Measurements from ENCODE around the gene FXR2. TPM values are rescaled to one million over a fixed set of nuclear protein-coding genes. Genes with fewer than 3 reads are reported as not detected.
A peak's percentile ranks its signal among the peaks of the same experiment; 100 is the strongest.

FXR2 gene
- 10 to 100 TPM; 25.4 to 44.7 (median 40.5) TPM for total RNA-seq
- total RNA-seq (2013) = 25.9 TPM
- total RNA-seq = 25.5 to 142 (median 60.9) reads per million in 29 experiments

GRCh38 chr17:7614425-7615264 lies at the start of gene FXR2:
Gene FXR2, minus strand, starts transcription at chr17:7614897. Its CDS starts 365 bp downstream, at chr17:7614532.
- CTCF ChIA-PET = interaction anchor here (0.6 to 2.8 kb wide), 13 partner anchors 13 to 259 kb away, joined by 3 to 36 read pairs (median 3); partner anchors contain the start of genes TP53 (in 2 of the 2), KDM6B (in 1 of the 2), MPDU1 (in 1 of the 2) and SAT2 (in 1 of the 2)
- POLR2A ChIA-PET = interaction anchor here (0.5 to 1.0 kb wide), 5 partner anchors 24 to 211 kb away, joined by 3 to 6 read pairs (median 3); partner anchors contain the start of genes ATP1B2 (in 1 of the 2) and TMEM256 (in 1 of the 2)
- Histone ChIP-seq H3K27ac (ENCODE audit: low read length) (peak within 1 kb of the TSS; percentile 65), H3K4me1 (ENCODE audit: control insufficient read depth in 1 of 2, extremely low read depth in 1 of 2, insufficient read depth in 2 of 2, low read length in 2 of 2) (peaks cover 12 to 31% of the 10 kb centered on the region in 2 experiments), H3K27me3 (replicated peaks in 1 of 2; ENCODE audit: control insufficient read depth in 2 of 2, extremely low read depth in 1 of 2, insufficient read depth in 2 of 2, low read length in 1 of 2) (no peaks in the 10 kb centered on the region), H3K9me3 (no peaks in the 10 kb centered on the region), H3K4me3 (ENCODE audit: control insufficient read depth in 1 of 2, extremely low read depth in 1 of 2, low read length in 1 of 2) (peak within 1 kb of the TSS; percentile 77 to 78), H3K36me3 (ENCODE audit: control insufficient read depth in 2 of 2, extremely low read depth in 1 of 2, insufficient read depth in 1 of 2, low read length in 1 of 2) (peaks cover 0 to 10% of the 10 kb centered on the region in 2 donors)
- H3K27ac Mint-ChIP-seq = peak within 1 kb of the TSS; percentile 93 to 97
- no peaks in the 10 kb centered on the region for H3K9me3 Mint-ChIP-seq
- H3K4me1 Mint-ChIP-seq = peaks cover 37 to 41% (median 39%) of the 10 kb centered on the region in 3 donors
- under 1% methylated on average over 87 of the region's 93 CpGs for WGBS (ENCODE audit: insufficient coverage)
- H3K4me3 Mint-ChIP-seq = peak within 1 kb of the TSS; percentile 87 to 91 (median 89)
- peak; percentile 88 to 89 (median 88) for ATAC-seq (replicated peaks in 1 of 4)
- H3K36me3 Mint-ChIP-seq = no peaks in the 10 kb centered on the region
- H3K27me3 Mint-ChIP-seq = no peaks in the 10 kb centered on the region
- peak; percentile 93 to 100 (median 99) for DNase-seq

GRCh38 chr17:7656958-7657609 lies 42.4 kb upstream of the FXR2 start:
- CTCF ChIA-PET = no interaction called here
- no peak overlapping the region for H3K27ac ChIP-seq (ENCODE audit: low read length)

GRCh38 chr17:7655541-7655840 lies 40.8 kb upstream of the FXR2 start:
- peaks cover 7 to 23% of the 10 kb centered on the region in 2 donors for H3K27me3 Mint-ChIP-seq
- H3K9me3 Mint-ChIP-seq = no peaks in the 10 kb centered on the region
- Histone ChIP-seq H3K4me3 (ENCODE audit: control insufficient read depth in 1 of 2, extremely low read depth in 1 of 2, low read length in 1 of 2) (no peak overlapping the region), H3K9me3 (no peaks in the 10 kb centered on the region), H3K4me1 (ENCODE audit: control insufficient read depth in 1 of 2, extremely low read depth in 1 of 2, insufficient read depth in 2 of 2, low read length in 2 of 2) (peaks cover 0 to 15% of the 10 kb centered on the region in 2 experiments), H3K27ac (ENCODE audit: low read length) (no peak overlapping the region), H3K27me3 (replicated peaks in 1 of 2; ENCODE audit: control insufficient read depth in 2 of 2, extremely low read depth in 1 of 2, insufficient read depth in 2 of 2, low read length in 1 of 2) (peaks cover 0 to 43% of the 10 kb centered on the region in 2 experiments), H3K36me3 (ENCODE audit: control insufficient read depth in 2 of 2, extremely low read depth in 1 of 2, insufficient read depth in 1 of 2, low read length in 1 of 2) (no peaks in the 10 kb centered on the region)
- 93% methylated on average over 8 of the region's 17 CpGs for WGBS (ENCODE audit: insufficient coverage)
- peaks cover 5 to 17% (median 9%) of the 10 kb centered on the region in 3 donors for H3K4me1 Mint-ChIP-seq
- DNase-seq (no peak), ATAC-seq (replicated peaks in 1 of 4) (no peak)
- CTCF ChIA-PET = no interaction called here
- H3K27ac Mint-ChIP-seq = no peak overlapping the region
- no peaks in the 10 kb centered on the region for H3K36me3 Mint-ChIP-seq
- H3K4me3 Mint-ChIP-seq = no peak overlapping the region
- POLR2A ChIA-PET = no interaction called here

More at GRCh38 chr17:7656958-7657609, 42.4 kb upstream of the FXR2 start:
- no peaks in the 10 kb centered on the region for H3K36me3 ChIP-seq (ENCODE audit: control insufficient read depth in 2 of 2, extremely low read depth in 1 of 2, insufficient read depth in 1 of 2, low read length in 1 of 2)
- no peaks in the 10 kb centered on the region for H3K36me3 Mint-ChIP-seq
- H3K9me3 ChIP-seq = no peaks in the 10 kb centered on the region
- no peak overlapping the region for H3K4me3 Mint-ChIP-seq
- no peak for DNase-seq
- H3K27ac Mint-ChIP-seq = no peak overlapping the region
- peaks cover 0 to 27% of the 10 kb centered on the region in 2 experiments for H3K27me3 ChIP-seq (replicated peaks in 1 of 2; ENCODE audit: control insufficient read depth in 2 of 2, extremely low read depth in 1 of 2, insufficient read depth in 2 of 2, low read length in 1 of 2)
- H3K27me3 Mint-ChIP-seq = peaks cover 0 to 12% of the 10 kb centered on the region in 2 donors
- H3K4me1 ChIP-seq (ENCODE audit: control insufficient read depth in 1 of 2, extremely low read depth in 1 of 2, insufficient read depth in 2 of 2, low read length in 2 of 2) = no peaks in the 10 kb centered on the region
- H3K4me1 Mint-ChIP-seq = peaks cover 0 to 7% (median 0%) of the 10 kb centered on the region in 3 donors
- ATAC-seq (replicated peaks in 1 of 4) = no peak
- POLR2A ChIA-PET = no interaction called here
- no peaks in the 10 kb centered on the region for H3K9me3 Mint-ChIP-seq
- no peak overlapping the region for H3K4me3 ChIP-seq (ENCODE audit: control insufficient read depth in 1 of 2, extremely low read depth in 1 of 2, low read length in 1 of 2)
- WGBS (ENCODE audit: insufficient coverage) = 77% methylated on average over 8 of the region's 10 CpGs

GRCh38 chr17:7654832-7655540 lies 40.3 kb upstream of the FXR2 start:
- ChIA-PET POLR2A (interaction anchor here in 1 of 2 donors (0.5 kb wide), 1 partner anchor 258 kb away, joined by 7 read pairs; no protein-coding TSS in a partner anchor), CTCF (interaction anchor here in 1 of 2 donors (1.1 kb wide), 1 partner anchor 33 kb away, joined by 4 read pairs; the partner anchor contains the start of gene TP53)
- no peaks in the 10 kb centered on the region for H3K36me3 ChIP-seq (ENCODE audit: control insufficient read depth in 2 of 2, extremely low read depth in 1 of 2, insufficient read depth in 1 of 2, low read length in 1 of 2)
- no peaks in the 10 kb centered on the region for H3K36me3 Mint-ChIP-seq
- no peak overlapping the region for H3K27ac Mint-ChIP-seq
- peaks cover 0 to 20% of the 10 kb centered on the region in 2 experiments for H3K4me1 ChIP-seq (ENCODE audit: control insufficient read depth in 1 of 2, extremely low read depth in 1 of 2, insufficient read depth in 2 of 2, low read length in 2 of 2)
- no peak overlapping the region for H3K27ac ChIP-seq (ENCODE audit: low read length)
- 85% methylated on average over 9 of the region's 16 CpGs for WGBS (ENCODE audit: insufficient coverage)
- no peaks in the 10 kb centered on the region for H3K9me3 ChIP-seq
- ATAC-seq (replicated peaks in 1 of 4) (no peak), DNase-seq (no peak)
- H3K4me1 Mint-ChIP-seq = peaks cover 10 to 22% (median 14%) of the 10 kb centered on the region in 3 donors
- H3K27me3 Mint-ChIP-seq = peaks cover 12 to 28% of the 10 kb centered on the region in 2 donors
- H3K4me3 Mint-ChIP-seq = no peak overlapping the region
- H3K9me3 Mint-ChIP-seq = no peaks in the 10 kb centered on the region
- peaks cover 0 to 48% of the 10 kb centered on the region in 2 experiments for H3K27me3 ChIP-seq (replicated peaks in 1 of 2; ENCODE audit: control insufficient read depth in 2 of 2, extremely low read depth in 1 of 2, insufficient read depth in 2 of 2, low read length in 1 of 2)
- no peak overlapping the region for H3K4me3 ChIP-seq (ENCODE audit: control insufficient read depth in 1 of 2, extremely low read depth in 1 of 2, low read length in 1 of 2)

- ATAC-seq (replicated peaks in 1 of 4) = no peak
- Mint-ChIP-seq H3K36me3 (no peaks in the 10 kb centered on the region), H3K27me3 (peaks cover 14 to 44% of the 10 kb centered on the region in 2 donors), H3K9me3 (no peaks in the 10 kb centered on the region), H3K4me1 (peaks cover 12 to 25% (median 18%) of the 10 kb centered on the region in 3 donors), H3K4me3 (peak overlapping the region in 2 of 3 donors; percentile 52 to 88), H3K27ac (no peak overlapping the region)
- peaks cover 0 to 23% of the 10 kb centered on the region in 2 experiments for H3K4me1 ChIP-seq (ENCODE audit: control insufficient read depth in 1 of 2, extremely low read depth in 1 of 2, insufficient read depth in 2 of 2, low read length in 2 of 2)
- no peak overlapping the region for H3K4me3 ChIP-seq (ENCODE audit: control insufficient read depth in 1 of 2, extremely low read depth in 1 of 2, low read length in 1 of 2)
- no peak for DNase-seq
- no peak overlapping the region for H3K27ac ChIP-seq (ENCODE audit: low read length)
- POLR2A ChIA-PET = no interaction called here
- 74% methylated on average over 8 of the region's 12 CpGs for WGBS (ENCODE audit: insufficient coverage)
- peaks cover 0 to 61% of the 10 kb centered on the region in 2 experiments for H3K27me3 ChIP-seq (replicated peaks in 1 of 2; ENCODE audit: control insufficient read depth in 2 of 2, extremely low read depth in 1 of 2, insufficient read depth in 2 of 2, low read length in 1 of 2)
- H3K36me3 ChIP-seq (ENCODE audit: control insufficient read depth in 2 of 2, extremely low read depth in 1 of 2, insufficient read depth in 1 of 2, low read length in 1 of 2) = no peaks in the 10 kb centered on the region
- CTCF ChIA-PET = interaction anchor here in 1 of 2 donors (3.4 kb wide), 1 partner anchor 35 kb away, joined by 22 read pairs; the partner anchor contains the start of genes TP53 and WRAP53
- H3K9me3 ChIP-seq = no peaks in the 10 kb centered on the region
These were observed 38.0 kb upstream of the FXR2 start for GRCh38 chr17:7652388-7653356.

Data from T-cell (primary cell).